MM.1S (cell line): Measurements from ENCODE around the gene NCBP1.

Experiments used
- CTCF ChIP-seq: fragments of 300-600 bp; sonication (generic); IDR thresholded peaks from 2 replicates; pipeline ENCODE4 v1.5.1; 2016; ENCODE audit warnings: antibody characterized with exemption, low read length, mixed read lengths
- EZH2phosphoT487 ChIP-seq: fragments of 300-600 bp; sonication (generic); IDR thresholded peaks from 2 replicates; pipeline ENCODE4 v1.6.1; 2018; ENCODE audit warnings: antibody characterized with exemption, low read length

GRCh38 chr9:97706246-97706645 is 72.6 kb downstream of the NCBP1 start:
- TF ChIP-seq EZH2phosphoT487 = no peak
- TF ChIP-seq CTCF = no peak
